Adrenal gland (tissue), 5 donors: Measurements from ENCODE around the gene VIT.

Source experiments
- CTCF ChIP-seq, 6 experiments: fragments of 450-650 bp in 4 of 6; fragments of 200-600 bp in 2 of 6; sonication (generic) in 1 of 6; IDR thresholded peaks; 1 replicate in 5 of 6; 2 replicates in 1 of 6; pipeline versions ENCODE4 v1.5.1 to v1.8.0; 2016 to 2021; ENCODE audit warnings: antibody characterized with exemption in 6 of 6, mild to moderate bottlenecking in 2 of 6, moderate library complexity in 1 of 6
- POLR2A ChIP-seq, 2 donors: fragments of 450-650 bp; IDR thresholded peaks; one replicate each; pipeline ENCODE4 v1.6.1; 2017; ENCODE audit warnings: antibody characterized with exemption in 2 of 2, mild to moderate bottlenecking in 2 of 2, moderate library complexity in 1 of 2
- donor health status: DM: no; HTN: no; CAD: no.

GRCh38 chr2:36663295-36663694, 33.2 kb upstream of the VIT start:
- TF ChIP-seq POLR2A (IDR thresholded peaks at IDR 0.05) (no peak), CTCF (IDR thresholded peaks at IDR 0.05) (no peak)
